Chondrocyte (in vitro differentiated cells): ENCODE results near the gene AFF1. TPM values are rescaled to one million over a fixed set of nuclear protein-coding genes. Genes with fewer than 3 reads are reported as not detected.

Experiments
- DNase-seq: peaks from one replicate; pipeline ENCODE4 v3.0.0; 2021; ENCODE audit warnings: mixed read lengths, low spot score
- H3K27ac Mint-ChIP-seq: one replicate; pipeline ENCODE4 v1.8.0; 2021; ENCODE audit warnings: mild to moderate bottlenecking, moderate library complexity, mixed read lengths; ENCODE audit not compliant: unreplicated experiment
- H3K27me3 Mint-ChIP-seq: 2 replicates; pipeline ENCODE4 v1.8.0; 2021; ENCODE audit warnings: low read depth, mixed read lengths
- H3K36me3 Mint-ChIP-seq: 2 replicates; pipeline ENCODE4 v1.8.0; 2021; ENCODE audit warnings: low read depth, mixed read lengths
- H3K4me1 Mint-ChIP-seq: 2 replicates; pipeline ENCODE4 v1.8.0; 2021; ENCODE audit warnings: low read depth, mild to moderate bottlenecking, mixed read lengths
- H3K4me3 Mint-ChIP-seq: one replicate; pipeline ENCODE4 v1.8.0; 2021; ENCODE audit warnings: mild to moderate bottlenecking, moderate library complexity, mixed read lengths; ENCODE audit not compliant: unreplicated experiment
- H3K9me3 Mint-ChIP-seq: 2 replicates; pipeline ENCODE4 v1.8.0; 2021; ENCODE audit warnings: low read depth, mixed read lengths
- total RNA-seq: library from RNA; stranded (reverse); gene quantifications from 3 replicates; pipeline ENCODE4 v1.2.1, GENCODE V29; 2021
- TF ChIP-seq, protein P1 (sequence below): fragments of 200-600 bp; sonication (generic); IDR thresholded peaks from 2 replicates; pipeline ENCODE4 v1.5.0; 2021; ENCODE audit warnings: antibody characterized with exemption, mild to moderate bottlenecking, moderate library complexity

AFF1 gene
- total RNA-seq, 1 donor from 2014 or later = 25.9 TPM

DNA sequence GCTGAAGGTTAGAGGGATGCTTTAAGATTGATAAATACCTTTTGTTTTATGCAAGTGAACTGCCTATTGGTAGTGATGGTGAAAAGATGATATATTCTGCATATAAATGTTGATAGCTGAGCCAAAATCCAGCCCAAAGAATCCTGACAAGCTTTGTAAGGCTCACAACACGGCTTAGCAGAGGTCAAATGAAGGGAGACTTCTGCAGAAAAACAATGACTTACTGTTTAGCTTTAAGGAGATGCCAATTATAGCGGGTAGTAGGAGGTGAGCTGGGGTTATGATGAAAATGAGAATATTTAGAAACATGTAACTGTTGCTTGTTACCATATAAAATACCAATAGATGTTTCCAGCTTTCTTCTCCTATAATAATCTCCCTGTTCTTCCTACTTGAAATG is 97.1 kb downstream of the AFF1 start:
- TF ChIP-seq, protein P1, sequence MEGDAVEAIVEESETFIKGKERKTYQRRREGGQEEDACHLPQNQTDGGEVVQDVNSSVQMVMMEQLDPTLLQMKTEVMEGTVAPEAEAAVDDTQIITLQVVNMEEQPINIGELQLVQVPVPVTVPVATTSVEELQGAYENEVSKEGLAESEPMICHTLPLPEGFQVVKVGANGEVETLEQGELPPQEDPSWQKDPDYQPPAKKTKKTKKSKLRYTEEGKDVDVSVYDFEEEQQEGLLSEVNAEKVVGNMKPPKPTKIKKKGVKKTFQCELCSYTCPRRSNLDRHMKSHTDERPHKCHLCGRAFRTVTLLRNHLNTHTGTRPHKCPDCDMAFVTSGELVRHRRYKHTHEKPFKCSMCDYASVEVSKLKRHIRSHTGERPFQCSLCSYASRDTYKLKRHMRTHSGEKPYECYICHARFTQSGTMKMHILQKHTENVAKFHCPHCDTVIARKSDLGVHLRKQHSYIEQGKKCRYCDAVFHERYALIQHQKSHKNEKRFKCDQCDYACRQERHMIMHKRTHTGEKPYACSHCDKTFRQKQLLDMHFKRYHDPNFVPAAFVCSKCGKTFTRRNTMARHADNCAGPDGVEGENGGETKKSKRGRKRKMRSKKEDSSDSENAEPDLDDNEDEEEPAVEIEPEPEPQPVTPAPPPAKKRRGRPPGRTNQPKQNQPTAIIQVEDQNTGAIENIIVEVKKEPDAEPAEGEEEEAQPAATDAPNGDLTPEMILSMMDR = no peak
- Mint-ChIP-seq H3K27me3 (no peaks in the 10 kb centered on the region), H3K4me3 (no peak overlapping the region), H3K9me3 (no peaks in the 10 kb centered on the region), H3K4me1 (peaks cover 10% of the 10 kb centered on the region), H3K36me3 (no peaks in the 10 kb centered on the region), H3K27ac (no peak overlapping the region)
- DNase-seq = no peak

DNA sequence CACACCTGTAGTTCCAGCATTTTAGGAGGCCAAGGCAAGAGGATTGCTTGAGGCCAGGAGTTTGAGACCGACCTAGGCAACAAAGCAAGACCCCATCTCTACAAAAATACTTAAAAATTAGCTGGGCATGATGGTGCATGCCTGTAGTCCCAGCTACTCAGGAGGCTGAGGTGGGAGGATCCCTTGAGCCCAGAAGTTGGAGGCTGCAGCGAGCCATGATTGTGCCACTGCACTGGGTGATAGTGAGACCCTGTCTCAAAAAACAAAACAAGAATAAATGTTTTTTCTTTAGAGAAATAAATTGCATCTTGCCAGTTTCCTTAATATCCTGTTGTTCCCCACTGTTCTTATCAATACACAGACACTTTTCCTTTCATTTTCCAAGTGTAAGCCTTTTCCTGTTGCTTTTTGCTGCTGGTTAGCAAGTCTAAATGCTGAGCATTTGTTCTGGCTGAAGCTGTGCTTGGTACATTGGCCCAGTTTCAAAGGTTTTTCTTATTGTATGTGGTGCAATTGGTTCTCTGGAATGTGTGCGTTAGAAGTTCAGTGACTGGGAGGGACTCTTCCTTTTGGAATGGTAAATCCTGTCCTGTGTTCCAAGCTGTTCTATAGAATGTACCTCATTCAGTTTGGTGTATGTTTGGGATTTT is 98.2 kb downstream of the AFF1 start:
- Mint-ChIP-seq H3K4me3 (no peak overlapping the region), H3K4me1 (peaks cover 16% of the 10 kb centered on the region), H3K27me3 (no peaks in the 10 kb centered on the region), H3K36me3 (no peaks in the 10 kb centered on the region), H3K9me3 (no peaks in the 10 kb centered on the region), H3K27ac (no peak overlapping the region)
- DNase-seq = no peak
- TF ChIP-seq, protein P1 = no peak

DNA sequence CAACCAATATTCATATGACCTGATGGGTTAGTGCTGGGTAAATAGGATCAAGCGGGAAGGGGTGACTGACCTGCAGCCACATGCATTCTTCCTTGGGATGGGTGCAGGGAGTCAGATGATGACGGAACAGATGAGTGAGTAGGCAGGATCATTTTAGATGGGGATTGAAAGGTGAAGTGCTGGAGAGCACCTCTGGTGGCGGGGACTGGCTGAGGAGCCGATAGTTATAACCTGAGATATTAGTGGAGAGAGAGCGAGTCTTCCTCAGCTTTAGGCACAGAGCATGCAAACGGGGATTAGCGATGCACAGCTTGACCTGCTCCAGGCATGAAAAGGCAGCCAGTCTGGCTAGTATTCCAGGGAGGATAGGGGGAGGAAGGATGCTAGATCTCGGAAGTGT is 99.1 kb downstream of the AFF1 start:
- H3K36me3 Mint-ChIP-seq = no peaks in the 10 kb centered on the region
- no peak overlapping the region for H3K4me3 Mint-ChIP-seq

DNA sequence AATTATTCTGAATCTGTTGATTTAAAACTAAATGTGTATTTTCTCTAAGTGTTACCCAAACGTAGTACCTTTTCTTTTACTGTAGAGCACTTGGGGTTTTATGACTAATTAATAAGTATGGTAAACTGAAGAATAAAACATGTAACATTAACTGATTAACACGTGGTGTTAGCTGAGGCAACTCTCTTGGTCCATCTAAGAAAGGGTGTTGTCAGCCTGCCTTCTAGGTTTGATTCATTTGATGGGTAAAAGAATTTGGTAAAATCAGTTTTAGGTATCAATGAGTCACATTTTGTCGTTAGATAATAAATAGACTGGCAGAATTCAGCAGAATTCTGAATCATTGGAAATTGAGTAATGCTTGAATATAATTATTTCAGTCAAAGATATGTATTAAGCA is 99.7 kb downstream of the AFF1 start:
- no peak for DNase-seq
- TF ChIP-seq, protein P1 = no peak
- H3K27ac Mint-ChIP-seq = no peak overlapping the region
- H3K4me3 Mint-ChIP-seq = no peak overlapping the region
- no peaks in the 10 kb centered on the region for H3K36me3 Mint-ChIP-seq
- H3K9me3 Mint-ChIP-seq = no peaks in the 10 kb centered on the region
- no peaks in the 10 kb centered on the region for H3K27me3 Mint-ChIP-seq
- peaks cover 29% of the 10 kb centered on the region for H3K4me1 Mint-ChIP-seq

More for the DNA sequence above, 99.1 kb downstream of the AFF1 start:
- TF ChIP-seq, protein P1 = no peak
- H3K4me1 Mint-ChIP-seq = peaks cover 23% of the 10 kb centered on the region
- no peaks in the 10 kb centered on the region for H3K9me3 Mint-ChIP-seq
- DNase-seq = no peak
- no peak overlapping the region for H3K27ac Mint-ChIP-seq
- no peaks in the 10 kb centered on the region for H3K27me3 Mint-ChIP-seq

DNA sequence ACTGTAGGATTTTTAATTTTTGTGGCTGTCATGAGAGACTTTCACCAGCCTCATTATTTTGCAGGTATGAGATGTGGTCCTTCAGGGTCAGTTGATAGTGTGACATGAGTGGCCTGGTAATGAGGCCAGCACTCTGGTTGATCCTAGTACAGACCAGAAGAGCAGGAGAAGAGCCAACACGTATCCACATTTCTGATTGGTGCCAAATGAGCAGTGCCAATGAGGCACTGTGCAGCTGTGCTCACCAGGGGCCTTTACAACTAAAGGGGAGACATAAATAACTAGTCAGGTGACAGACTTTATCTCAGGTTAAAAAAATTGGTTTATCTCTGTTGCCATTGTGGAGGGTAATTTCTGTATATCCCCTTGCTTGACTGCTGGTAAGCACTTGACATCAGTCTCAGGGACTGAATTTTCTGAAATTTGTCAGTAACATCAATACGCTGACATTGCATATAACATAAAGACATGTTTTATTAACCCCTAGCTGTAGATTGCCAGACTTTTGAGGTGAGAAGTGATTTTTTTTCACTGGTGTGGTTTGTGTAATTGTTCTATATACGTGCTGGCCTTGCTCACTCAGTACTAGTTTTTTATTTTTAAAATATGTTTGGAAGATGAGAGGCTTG is 101.2 kb downstream of the AFF1 start:
- no peak overlapping the region for H3K27ac Mint-ChIP-seq
- H3K4me1 Mint-ChIP-seq = peaks cover 30% of the 10 kb centered on the region
- no peaks in the 10 kb centered on the region for H3K27me3 Mint-ChIP-seq
- H3K36me3 Mint-ChIP-seq = no peaks in the 10 kb centered on the region
- H3K9me3 Mint-ChIP-seq = no peaks in the 10 kb centered on the region
- TF ChIP-seq, protein P1 = no peak
- H3K4me3 Mint-ChIP-seq = no peak overlapping the region
- no peak for DNase-seq
